ENCODE results near the gene SLC9A4. TPM values are rescaled to one million over a fixed set of nuclear protein-coding genes. Genes with fewer than 3 reads are reported as not detected.

SLC9A4 gene
- polyA plus RNA-seq, 4 donors, result 6.1 to 11.3 (median 7.9) TPM

- no peak for DNase-seq (ENCODE audit: low read depth in 4 of 4, low spot score in 3 of 4)
Observed at GRCh38 chr2:102489646-102490045, 16.6 kb downstream of the SLC9A4 start.

GRCh38 chr2:102492006-102492405 is 19.0 kb downstream of the SLC9A4 start:
- no peak for DNase-seq (ENCODE audit: low read depth in 4 of 4, low spot score in 3 of 4)

GRCh38 chr2:102494570-102494969 is 21.5 kb downstream of the SLC9A4 start:
- DNase-seq (ENCODE audit: low read depth in 4 of 4, low spot score in 3 of 4), result no peak

- DNase-seq (ENCODE audit: low read depth in 4 of 4, low spot score in 3 of 4), result no peak
Observed at GRCh38 chr2:102498414-102498813, 25.4 kb downstream of the SLC9A4 start.

GRCh38 chr2:102499558-102499957 is 26.5 kb downstream of the SLC9A4 start:
- no peak for DNase-seq (ENCODE audit: low read depth in 4 of 4, low spot score in 3 of 4)

GRCh38 chr2:102502576-102502975 is 29.6 kb downstream of the SLC9A4 start:
- DNase-seq (ENCODE audit: low read depth in 4 of 4, low spot score in 3 of 4), result no peak

GRCh38 chr2:102504833-102505232 is 31.8 kb downstream of the SLC9A4 start:
- DNase-seq (ENCODE audit: low read depth in 4 of 4, low spot score in 3 of 4), result no peak

GRCh38 chr2:102505290-102505689 is 32.3 kb downstream of the SLC9A4 start:
- peak in 2 of 4 donors; percentile 30 to 38 for DNase-seq (ENCODE audit: low read depth in 4 of 4, low spot score in 3 of 4)

- DNase-seq (ENCODE audit: low read depth in 4 of 4, low spot score in 3 of 4), result no peak
Observed at GRCh38 chr2:102506743-102507142, 33.7 kb downstream of the SLC9A4 start.

- DNase-seq (ENCODE audit: low read depth in 4 of 4, low spot score in 3 of 4), result no peak
Observed at GRCh38 chr2:102508863-102509262, 35.8 kb downstream of the SLC9A4 start.

- no peak for DNase-seq (ENCODE audit: low read depth in 4 of 4, low spot score in 3 of 4)
Observed at GRCh38 chr2:102509749-102510148, 36.7 kb downstream of the SLC9A4 start.

- no peak for DNase-seq (ENCODE audit: low read depth in 4 of 4, low spot score in 3 of 4)
Observed at GRCh38 chr2:102510791-102511575, 38.0 kb downstream of the SLC9A4 start.

GRCh38 chr2:102512161-102512560 is 39.1 kb downstream of the SLC9A4 start:
- DNase-seq (ENCODE audit: low read depth in 4 of 4, low spot score in 3 of 4), result no peak

- no peak for DNase-seq (ENCODE audit: low read depth in 4 of 4, low spot score in 3 of 4)
Observed at GRCh38 chr2:102513355-102513939, 40.4 kb downstream of the SLC9A4 start.

GRCh38 chr2:102514061-102514785 is 41.2 kb downstream of the SLC9A4 start:
- no peak for DNase-seq (ENCODE audit: low read depth in 4 of 4, low spot score in 3 of 4)

- no peak for DNase-seq (ENCODE audit: low read depth in 4 of 4, low spot score in 3 of 4)
Observed at GRCh38 chr2:102515851-102516250, 42.8 kb downstream of the SLC9A4 start.

GRCh38 chr2:102518170-102518569 is 45.1 kb downstream of the SLC9A4 start:
- no peak for DNase-seq (ENCODE audit: low read depth in 4 of 4, low spot score in 3 of 4)

GRCh38 chr2:102520009-102520408 is 47.0 kb downstream of the SLC9A4 start:
- no peak for DNase-seq (ENCODE audit: low read depth in 4 of 4, low spot score in 3 of 4)

- no peak for DNase-seq (ENCODE audit: low read depth in 4 of 4, low spot score in 3 of 4)
Observed at GRCh38 chr2:102520801-102521200, 47.8 kb downstream of the SLC9A4 start.

- no peak for DNase-seq (ENCODE audit: low read depth in 4 of 4, low spot score in 3 of 4)
Observed at GRCh38 chr2:102522162-102522561, 49.1 kb downstream of the SLC9A4 start.

GRCh38 chr2:102522890-102523289 is 49.9 kb downstream of the SLC9A4 start:
- no peak for DNase-seq (ENCODE audit: low read depth in 4 of 4, low spot score in 3 of 4)

- DNase-seq (ENCODE audit: low read depth in 4 of 4, low spot score in 3 of 4), result no peak
Observed at GRCh38 chr2:102523651-102524050, 50.6 kb downstream of the SLC9A4 start.

All from right renal pelvis (tissue), 4 donors.